Activated naive CD4-positive, alpha-beta T cell treated with Interleukin-2 at 50 U/mL for 16 hours (primary cell): ENCODE measurements around the gene CXXC5.
"Not testable (repeated sequence)": the region's sequence is repeated elsewhere in the genome, so short reads cannot be mapped to it uniquely, and the experiment has no call there.

ENCODE experiments used
- DNase-seq: peaks from one replicate; pipeline ENCODE4 v3.0.0-alpha.2; 2020

CXXC5 gene

GRCh38 chr5:139648205-139649081, at the start of gene CXXC5:
Gene CXXC5, plus strand, starts transcription at chr5:139648349. Its CDS starts 32,175 bp downstream, at chr5:139680524.
- DNase-seq: peak; percentile 47

- not testable (repeated sequence) for DNase-seq
Measured at GRCh38 chr5:139598601-139598965, 49.6 kb upstream of the CXXC5 start.

- DNase-seq: no peak
Measured at GRCh38 chr5:139600336-139600949, 47.7 kb upstream of the CXXC5 start.

GRCh38 chr5:139601429-139601828, 46.7 kb upstream of the CXXC5 start:
- DNase-seq: no peak

DNA sequence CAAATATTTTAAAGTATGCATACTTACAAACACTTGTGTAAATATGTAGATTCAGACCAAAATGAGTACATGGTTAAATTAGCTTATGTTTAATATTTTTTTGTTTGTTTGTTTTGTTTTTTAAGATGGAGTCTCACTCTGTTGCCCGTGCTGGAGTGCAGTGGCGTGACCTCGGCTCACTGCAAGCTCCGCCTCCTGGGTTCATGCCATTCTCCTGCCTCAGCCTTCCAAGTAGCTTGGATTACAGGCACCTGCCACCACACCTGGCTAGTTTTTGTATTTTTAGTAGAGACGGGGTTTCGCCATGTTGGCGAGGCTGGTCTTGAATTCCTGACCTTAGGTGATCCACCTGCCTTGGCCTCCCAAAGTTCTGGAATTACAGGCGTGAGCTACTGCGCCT, 46.2 kb upstream of the CXXC5 start:
- DNase-seq: not testable (repeated sequence)

DNA sequence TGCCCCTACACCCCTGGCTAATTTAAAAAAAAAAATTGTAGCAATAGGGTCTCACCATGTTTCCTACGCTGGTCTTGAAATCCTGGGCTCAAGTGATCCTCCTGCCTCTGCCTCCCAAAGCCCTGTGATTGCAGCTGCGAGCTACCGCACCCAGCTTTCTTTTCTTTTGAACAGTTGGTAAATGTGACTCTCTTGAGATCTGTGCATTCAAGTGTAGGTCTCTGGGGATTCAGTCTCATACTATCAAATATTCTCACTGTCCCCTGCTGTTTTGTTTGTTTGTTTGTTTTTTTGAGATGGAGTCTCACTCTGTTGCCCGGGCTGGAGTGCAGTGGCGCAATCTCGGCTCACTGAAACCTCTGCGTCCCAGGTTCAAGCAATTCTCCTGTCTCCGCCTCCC, 42.3 kb upstream of the CXXC5 start:
- DNase-seq: no peak

GRCh38 chr5:139611703-139612584, 36.2 kb upstream of the CXXC5 start:
- no peak for DNase-seq

- no peak for DNase-seq
Measured at GRCh38 chr5:139619861-139620260, 28.3 kb upstream of the CXXC5 start.

GRCh38 chr5:139625398-139625797, 22.8 kb upstream of the CXXC5 start:
- not testable (repeated sequence) for DNase-seq

DNA sequence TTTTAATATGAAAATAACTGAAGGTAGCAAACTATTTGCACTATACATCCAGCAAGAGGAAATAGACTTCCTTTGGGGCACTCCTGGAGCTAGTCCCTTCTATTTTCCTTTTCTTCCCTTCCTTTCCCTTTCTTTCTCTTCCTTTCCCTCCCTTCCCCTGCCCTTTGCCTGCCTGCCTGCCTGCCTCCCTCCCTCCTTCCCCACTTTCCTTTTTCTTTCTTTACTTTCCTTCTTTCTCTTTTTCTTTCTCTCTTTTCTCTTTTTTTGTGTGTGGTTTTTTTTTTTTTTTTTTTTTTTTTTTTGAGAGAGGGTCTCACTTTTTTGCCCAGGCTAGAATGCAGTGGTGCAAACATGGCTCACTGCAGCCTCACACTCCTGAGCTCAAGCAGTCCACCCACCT, 17.3 kb upstream of the CXXC5 start:
- DNase-seq: no peak

DNA sequence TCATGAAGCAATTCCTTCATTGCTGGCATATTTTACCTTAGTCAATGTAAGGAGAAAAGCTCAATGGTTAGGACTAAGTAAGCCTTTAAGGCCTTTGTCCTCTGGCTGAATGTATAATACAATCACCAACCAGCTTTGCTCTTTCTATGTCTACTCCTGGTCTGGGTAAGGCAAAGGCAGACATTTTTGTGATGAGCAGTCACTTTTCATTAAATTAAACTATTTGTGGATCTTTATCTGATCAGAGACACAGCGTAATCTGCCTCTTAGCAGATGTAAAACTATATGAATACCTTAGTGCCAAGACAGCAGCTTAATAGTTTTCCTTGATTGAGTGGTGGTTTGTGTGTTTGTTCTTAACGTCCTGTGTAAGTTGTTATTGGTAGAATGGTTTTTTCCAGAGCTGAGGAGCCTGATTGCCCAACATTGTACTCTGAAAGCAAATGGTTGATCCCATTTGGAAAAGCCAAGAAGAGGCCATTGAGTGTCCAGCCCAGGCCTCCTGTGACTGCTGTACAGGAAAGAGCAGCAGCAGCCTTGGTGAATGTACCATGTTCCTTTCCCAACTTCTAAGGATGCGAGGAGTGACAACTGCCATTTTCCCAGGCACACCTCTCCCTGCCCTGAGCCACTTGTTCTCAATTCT, 16.5 kb upstream of the CXXC5 start:
- DNase-seq: no peak

- peak; percentile 68 for DNase-seq
Measured at GRCh38 chr5:139633295-139634027, 14.7 kb upstream of the CXXC5 start.

DNA sequence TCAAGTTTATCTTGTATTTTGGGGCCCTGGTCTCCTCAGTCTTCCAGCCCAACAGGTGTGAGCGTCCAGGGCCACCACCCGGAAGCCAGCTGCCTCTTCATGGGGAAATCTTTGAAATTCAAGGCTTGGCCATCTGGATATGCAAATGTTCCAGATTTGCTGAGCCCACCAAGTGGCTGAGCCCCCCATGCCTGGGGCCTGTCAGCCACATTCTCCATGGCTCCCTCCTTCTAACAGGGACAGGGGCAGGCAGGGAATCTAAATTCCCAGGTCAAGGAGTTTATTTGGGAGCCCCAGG, 14.2 kb upstream of the CXXC5 start:
- DNase-seq: no peak

- no peak for DNase-seq
Measured at GRCh38 chr5:139634541-139634940, 13.6 kb upstream of the CXXC5 start.

DNA sequence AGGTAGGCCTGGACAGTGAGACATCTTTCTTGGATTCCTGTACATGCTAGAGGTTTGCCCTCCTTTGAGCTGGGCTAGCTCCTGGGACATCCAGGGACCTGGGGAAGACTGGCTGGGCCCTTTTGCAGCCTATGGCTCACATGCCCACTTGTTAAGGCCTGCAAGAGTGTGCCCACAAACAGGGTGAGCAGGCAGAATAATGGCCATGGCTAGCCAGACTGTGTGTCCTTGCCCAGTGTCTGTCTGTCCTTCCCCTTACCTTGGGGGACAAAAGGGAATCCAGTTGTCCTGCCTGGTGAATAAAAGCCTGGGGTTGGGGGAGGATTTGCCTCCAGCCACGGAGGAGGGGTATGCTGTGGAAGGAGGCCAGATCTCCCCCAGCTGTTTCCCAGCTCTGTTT, 13.0 kb upstream of the CXXC5 start:
- no peak for DNase-seq

- DNase-seq: no peak
Measured at GRCh38 chr5:139635606-139636206, 12.4 kb upstream of the CXXC5 start.

DNA sequence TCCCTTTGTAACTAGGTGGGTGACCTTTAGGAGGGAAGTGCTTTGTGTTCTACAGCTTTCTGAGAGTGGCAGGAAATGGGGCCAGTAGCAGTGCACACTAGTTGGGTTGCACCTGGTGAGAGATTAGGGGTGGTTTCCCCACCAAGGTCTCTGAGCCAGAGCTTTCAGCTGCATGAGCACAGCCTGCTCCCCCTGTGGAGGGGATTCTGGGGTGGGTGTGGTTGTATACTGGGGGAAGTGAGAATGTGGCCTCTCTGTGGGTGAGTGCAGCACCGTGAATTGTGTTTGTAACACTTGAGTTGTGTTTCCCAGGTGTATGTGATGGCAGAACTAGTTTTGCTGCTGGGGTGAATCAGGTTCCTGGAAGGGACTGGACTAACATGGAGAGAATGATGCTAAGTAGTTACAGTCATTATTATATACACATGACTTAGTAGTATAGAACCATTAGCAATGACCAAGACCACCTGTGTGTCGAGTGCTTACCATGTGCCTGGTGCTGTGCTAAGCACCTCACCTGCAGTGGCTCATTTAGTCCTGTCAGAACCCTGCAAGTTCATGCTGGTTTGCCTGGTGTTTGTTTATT, 11.8 kb upstream of the CXXC5 start:
- peak; percentile 51 for DNase-seq

DNA sequence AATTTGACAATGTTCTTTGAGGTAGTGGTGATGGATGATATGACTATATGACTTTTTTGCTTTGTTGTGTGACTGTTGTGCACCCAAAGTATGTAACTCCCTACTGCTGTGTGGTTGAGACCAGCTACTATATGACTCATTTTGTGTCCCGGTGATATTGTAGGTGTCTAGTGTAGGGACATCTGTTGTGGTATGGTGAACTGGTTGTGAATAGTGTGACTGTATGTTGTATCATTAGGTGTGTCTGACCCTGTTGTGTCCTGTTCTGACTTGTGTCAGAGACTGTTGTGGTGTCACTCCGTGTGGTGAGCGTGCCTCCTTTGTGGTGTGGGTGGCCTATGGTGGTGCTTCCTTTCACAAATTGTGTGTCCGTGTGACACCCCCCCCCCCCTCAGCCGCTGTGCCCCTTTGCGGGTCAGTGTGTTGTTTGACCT, 11.2 kb upstream of the CXXC5 start:
- peak; percentile 44 for DNase-seq

DNA sequence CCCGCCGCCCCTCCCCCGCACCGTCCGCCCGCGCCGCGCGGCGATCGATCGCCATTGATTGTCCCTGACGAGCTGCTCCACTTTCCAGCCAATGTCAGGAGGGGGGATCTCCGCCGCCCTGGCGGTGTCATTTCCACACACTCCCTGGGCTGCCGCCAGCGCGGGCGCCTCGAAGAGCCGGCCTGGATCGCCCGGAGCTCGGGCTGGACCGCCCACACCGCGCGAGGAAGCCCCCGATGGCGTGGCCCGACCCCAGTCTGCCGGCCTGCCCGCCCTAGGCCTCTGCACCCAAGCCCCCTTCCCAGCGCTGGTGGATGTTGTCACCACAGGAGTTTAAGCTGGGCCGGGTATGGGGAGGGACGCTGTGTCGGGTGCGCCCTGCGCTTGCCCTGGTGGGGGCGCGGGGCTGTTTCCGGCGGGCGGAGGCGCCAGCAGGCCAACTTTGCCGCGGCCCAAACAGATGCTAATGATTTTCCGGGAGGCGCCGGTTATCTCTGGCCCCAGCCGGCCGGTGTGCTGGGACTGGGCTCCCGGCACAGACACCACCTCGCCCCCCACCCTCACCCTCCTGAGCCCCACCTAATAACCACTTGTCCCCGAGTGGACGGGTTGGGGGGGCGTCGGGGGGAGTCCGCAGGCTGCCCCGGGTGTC, 10.6 kb upstream of the CXXC5 start:
- peak; percentile 46 for DNase-seq

DNA sequence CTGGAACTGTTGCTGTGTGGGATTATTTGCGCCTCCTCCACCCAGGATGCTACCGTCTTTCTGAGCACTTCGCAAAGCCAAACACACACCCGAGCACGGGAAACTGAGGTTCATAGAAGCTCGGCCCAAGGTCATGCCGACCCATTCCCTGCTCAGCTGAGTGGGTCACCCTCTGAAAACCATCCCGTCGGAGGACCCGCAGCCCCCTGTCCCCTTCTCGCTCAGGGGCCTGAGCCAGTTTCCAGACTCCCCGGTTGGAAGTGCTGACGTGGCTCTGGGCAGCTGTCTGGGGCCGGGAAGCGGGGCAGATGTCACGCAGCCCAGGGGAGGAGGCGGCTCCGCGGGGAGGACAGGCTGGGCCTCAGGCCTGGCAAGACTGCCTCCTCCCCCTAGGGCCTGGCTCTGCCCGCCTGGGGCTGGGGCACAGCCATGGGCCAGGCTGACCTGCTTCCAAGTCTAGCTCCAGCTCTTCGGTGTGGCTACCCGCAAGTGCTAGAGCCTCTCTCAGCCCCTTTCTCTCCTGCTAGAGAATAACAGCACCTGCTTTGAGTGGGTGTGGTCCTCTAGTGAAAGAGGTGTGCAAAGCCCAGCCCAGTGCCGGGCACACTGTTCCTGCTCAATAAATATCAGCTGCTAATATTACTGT, 9.9 kb upstream of the CXXC5 start:
- DNase-seq: no peak
